ENCODE measurements around the gene CASKIN1.

- TF ChIP-seq REST (IDR thresholded peaks at IDR 0.05) (no peak), SP1 (IDR thresholded peaks at IDR 0.05) (no peak), TAF1 (conservative IDR thresholded peaks at IDR 0.05) (no peak), CTCF (IDR thresholded peaks at IDR 0.05; ENCODE audit: low read depth, low read length, missing input control) (no peak), MAX (IDR thresholded peaks at IDR 0.05) (no peak), ZBTB33 (IDR thresholded peaks at IDR 0.05) (no peak), HNF4A (conservative IDR thresholded peaks at IDR 0.05) (no peak), JUND (IDR thresholded peaks at IDR 0.05) (no peak), YY1 (IDR thresholded peaks at IDR 0.05) (no peak), HNF4G (IDR thresholded peaks at IDR 0.05) (no peak), RAD21 (IDR thresholded peaks at IDR 0.05) (no peak)
These were observed 33.7 kb downstream of the CASKIN1 start for GRCh38 chr16:2162676-2163118.
